ENCODE measurements around the gene FFAR1.

DNA sequence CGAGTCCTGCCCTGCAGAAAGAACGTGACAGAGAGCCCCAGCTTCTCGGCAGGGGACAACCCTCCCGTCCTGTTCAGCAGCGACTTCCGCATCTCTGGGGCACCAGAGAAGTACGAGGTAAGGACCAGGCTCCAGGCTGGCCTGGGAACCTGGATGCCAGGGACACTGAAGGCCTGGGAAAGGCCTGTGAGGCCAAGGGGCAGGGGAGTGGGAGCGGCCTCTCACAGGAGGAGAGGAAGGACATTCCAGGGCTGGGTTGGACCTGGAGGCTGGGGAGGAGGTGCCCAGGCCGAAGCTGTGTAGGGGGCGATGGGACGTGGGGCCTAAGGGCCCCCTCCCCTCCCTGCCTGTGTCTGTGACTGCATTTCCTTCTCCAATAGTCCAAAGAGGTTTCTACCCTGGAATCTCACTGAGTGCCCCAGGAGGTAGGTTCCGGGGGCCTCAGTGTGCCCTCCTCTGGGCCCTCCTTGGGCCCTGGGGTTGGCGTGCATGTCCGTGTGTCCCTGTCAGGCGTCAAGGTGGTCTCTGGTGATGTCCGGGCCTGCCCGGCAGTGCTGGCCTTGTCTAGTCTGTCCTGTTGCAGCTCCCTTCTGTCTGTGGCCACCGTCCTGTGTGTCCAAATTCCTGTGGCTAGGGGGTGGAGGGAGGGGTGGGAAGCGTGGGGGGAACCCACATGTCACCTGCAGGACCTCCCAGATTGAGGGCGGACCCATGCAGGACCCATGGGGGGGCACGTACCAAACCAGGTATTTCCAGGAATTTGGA is 35.6 kb upstream of the FFAR1 start:
- TF ChIP-seq, protein P1, sequence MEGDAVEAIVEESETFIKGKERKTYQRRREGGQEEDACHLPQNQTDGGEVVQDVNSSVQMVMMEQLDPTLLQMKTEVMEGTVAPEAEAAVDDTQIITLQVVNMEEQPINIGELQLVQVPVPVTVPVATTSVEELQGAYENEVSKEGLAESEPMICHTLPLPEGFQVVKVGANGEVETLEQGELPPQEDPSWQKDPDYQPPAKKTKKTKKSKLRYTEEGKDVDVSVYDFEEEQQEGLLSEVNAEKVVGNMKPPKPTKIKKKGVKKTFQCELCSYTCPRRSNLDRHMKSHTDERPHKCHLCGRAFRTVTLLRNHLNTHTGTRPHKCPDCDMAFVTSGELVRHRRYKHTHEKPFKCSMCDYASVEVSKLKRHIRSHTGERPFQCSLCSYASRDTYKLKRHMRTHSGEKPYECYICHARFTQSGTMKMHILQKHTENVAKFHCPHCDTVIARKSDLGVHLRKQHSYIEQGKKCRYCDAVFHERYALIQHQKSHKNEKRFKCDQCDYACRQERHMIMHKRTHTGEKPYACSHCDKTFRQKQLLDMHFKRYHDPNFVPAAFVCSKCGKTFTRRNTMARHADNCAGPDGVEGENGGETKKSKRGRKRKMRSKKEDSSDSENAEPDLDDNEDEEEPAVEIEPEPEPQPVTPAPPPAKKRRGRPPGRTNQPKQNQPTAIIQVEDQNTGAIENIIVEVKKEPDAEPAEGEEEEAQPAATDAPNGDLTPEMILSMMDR (IDR thresholded peaks at IDR 0.05): no peak
- TF ChIP-seq POLR2A (IDR thresholded peaks at IDR 0.05): no peak
